IPS DF 4.7 (cell line): Measurements from ENCODE around the gene FBXW11.
A peak's percentile ranks its signal among the peaks of the same experiment; 100 is the strongest.
"Not testable (repeated sequence)": the region's sequence is repeated elsewhere in the genome, so short reads cannot be mapped to it uniquely, and the experiment has no call there.

ENCODE experiments used
- DNase-seq: peaks from one replicate; pipeline ENCODE4 v3.0.0-alpha.2; 2013; ENCODE audit warnings: low spot score; ENCODE audit errors: extremely low read depth

The FBXW11 gene

GRCh38 chr5:171986772-171987171 lies 19.7 kb downstream of the FBXW11 start:
- DNase-seq: no peak

DNA sequence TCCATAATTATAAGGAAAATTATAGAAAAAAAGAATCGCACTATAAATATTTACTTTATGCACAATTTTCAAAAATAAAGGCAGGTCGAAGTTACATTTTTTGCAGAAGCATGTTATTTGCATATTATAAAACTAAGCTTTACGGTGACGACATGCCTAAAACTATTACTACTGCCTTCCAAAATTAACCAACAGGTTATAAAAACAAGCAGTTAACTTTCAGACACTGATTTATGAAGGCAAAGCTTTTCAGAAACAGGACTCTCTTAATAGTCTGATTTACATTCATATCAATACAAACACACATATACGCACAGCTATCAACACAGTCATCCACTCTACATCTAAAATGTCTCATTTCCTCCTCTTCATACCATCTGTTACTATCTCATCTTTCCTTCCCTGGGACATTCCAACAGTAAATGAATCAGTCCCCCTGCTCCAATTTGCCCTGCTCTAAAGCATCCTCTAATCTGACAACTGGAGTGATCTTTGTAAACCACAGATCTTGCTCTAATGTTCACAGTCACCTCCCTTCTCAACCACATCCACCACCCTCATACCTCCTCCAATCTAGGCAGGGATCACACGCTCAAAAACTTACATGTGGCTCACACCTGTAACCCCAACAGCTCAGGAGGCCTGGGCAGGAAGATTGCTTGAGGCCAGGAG lies 21.6 kb downstream of the FBXW11 start:
- no peak for DNase-seq

DNA sequence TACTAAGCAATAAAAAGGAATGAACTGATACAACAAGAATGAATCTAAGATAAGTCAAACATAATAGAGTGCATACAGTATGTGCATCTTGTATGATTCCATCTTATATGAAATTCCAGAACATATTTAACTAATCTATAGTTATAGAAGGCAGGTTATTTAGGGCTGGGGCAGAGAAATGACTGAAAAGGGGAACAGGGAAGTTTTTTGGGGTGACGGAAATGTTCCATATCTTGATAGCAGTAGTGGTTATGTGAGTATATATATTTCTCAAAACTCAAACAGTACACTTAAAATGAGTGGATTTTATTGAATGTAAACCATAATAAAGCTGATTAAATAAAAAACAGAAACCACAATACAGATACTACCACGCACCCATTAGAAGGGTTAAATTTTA lies 24.6 kb downstream of the FBXW11 start:
- DNase-seq: no peak

DNA sequence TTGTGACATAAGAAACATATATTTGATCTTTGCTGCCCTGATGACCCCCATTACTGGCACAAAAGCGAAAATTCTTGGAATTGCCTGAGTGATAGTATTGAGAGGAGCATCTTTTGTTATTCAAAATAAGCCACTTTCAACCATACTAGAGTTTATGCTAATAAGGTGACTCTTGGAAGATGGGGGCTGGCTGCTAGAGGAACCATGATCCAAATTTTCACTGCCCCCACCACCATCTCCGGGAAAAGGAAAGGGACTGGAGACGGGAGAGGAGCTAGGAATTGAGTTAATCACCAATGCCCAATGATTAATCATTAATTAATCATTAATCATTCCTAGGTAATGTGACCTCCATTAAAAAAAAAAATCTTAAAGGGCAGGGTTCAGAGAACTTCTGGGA lies 25.6 kb downstream of the FBXW11 start:
- DNase-seq: peak; percentile 68

- no peak for DNase-seq
These were observed 26.8 kb downstream of the FBXW11 start for GRCh38 chr5:171979606-171980005.

DNA sequence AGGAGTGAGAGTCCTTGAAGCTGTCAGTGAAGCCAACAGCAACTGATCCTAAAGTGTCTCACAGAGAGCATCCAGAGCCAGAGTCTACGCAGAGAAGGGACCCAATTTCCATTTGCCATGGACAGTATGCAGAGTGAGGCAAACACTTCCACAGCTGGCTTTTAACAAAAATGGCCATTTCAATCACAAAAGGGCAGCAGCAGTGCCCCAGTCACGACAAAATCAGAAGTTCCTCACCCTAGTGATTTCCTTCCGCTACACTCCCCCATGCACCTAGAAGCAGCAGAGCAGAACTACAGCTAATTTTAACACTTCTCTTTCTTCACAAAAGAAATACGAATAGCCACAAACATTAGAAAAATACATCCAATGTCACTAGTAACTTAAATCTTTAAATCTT lies 27.9 kb downstream of the FBXW11 start:
- no peak for DNase-seq

DNA sequence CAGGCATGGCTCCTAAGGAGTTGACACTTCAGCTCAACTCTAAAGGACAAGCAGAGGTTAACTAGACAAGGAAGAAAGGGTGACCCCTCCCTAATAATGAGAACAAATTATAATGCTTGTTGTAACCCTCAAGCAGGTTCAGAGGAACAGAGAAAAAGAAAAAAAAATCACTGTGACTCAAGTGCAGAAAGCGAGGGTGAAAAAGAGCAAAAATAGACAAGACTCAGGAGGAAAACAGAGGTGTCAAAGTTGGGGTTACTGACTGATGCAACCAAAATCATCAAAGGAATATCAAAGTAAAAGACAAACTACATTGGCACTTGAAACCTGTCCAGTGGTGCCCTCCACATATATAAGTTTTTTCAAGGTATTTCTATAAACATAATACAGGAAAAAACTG lies 28.4 kb downstream of the FBXW11 start:
- DNase-seq: no peak

DNA sequence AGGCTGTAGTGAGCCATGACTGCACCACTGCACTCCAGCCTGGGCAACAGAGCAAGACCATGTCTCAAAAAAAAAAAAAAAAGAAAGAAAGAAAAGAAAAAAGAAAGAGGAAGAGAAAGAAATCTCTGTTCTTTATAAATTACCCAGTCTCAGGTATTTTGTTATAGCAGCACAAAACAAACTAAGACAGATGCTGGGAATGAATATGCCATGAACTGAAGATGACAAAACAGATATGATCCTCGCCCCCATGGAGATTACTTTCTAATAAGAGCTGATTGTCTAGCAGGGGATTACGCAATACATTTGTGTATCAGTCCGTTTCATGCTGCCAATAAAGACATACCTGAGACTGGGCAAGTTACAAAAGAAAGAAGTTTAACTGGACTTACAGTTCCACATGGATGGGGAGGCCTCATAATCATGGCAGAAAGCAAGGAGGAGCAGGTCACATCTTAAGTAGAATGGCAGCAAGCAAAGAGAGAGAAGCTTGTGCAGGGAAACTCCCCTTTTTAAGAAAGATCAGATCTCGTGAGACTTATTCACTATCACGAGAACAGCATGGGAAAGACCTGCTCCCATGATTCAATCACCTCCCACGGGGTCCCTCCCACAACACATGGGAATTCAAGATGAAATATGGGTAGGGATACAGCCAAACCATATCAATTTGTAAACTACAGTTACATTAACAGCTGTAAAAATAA lies 29.0 kb downstream of the FBXW11 start:
- not testable (repeated sequence) for DNase-seq

DNA sequence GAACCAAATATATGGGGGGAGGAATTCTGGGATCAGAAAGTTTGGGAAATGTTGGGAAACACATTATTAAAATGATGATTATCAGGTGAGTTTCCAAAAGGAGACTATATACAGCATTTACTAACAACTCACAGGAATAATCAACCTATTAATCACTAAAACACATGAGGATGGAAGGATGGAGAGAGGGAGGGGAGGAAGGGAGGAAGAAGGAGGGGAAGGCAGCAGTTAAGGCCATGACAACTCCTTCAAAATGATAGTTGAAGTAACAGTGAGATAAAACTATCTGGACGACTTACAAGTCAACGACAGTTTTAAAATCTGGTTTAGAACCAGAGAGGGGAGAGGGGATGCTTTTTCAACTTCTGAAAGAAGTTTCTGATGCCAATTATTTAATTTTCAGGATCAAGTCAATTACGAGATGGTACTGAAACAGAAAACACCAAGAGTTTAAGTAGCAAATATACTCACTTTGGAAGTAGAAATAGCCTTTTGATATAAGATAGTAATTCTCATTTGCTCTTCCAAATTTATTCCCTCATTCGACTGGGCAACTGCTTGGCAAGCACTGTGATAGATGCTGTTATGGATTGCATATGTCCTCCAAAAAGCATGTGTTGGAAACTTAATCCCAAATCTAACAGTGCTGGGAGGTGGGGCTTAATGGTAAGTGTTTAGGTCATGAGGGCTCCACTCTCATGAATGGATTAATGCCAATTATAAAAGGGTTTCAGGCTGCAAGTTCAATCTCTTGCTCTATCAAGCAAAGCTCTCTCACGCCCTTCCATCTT lies 30.4 kb downstream of the FBXW11 start:
- no peak for DNase-seq

- DNase-seq: no peak
These were observed 31.1 kb downstream of the FBXW11 start for GRCh38 chr5:171975262-171975876.

- DNase-seq: no peak
These were observed 35.6 kb downstream of the FBXW11 start for GRCh38 chr5:171970826-171971225.

DNA sequence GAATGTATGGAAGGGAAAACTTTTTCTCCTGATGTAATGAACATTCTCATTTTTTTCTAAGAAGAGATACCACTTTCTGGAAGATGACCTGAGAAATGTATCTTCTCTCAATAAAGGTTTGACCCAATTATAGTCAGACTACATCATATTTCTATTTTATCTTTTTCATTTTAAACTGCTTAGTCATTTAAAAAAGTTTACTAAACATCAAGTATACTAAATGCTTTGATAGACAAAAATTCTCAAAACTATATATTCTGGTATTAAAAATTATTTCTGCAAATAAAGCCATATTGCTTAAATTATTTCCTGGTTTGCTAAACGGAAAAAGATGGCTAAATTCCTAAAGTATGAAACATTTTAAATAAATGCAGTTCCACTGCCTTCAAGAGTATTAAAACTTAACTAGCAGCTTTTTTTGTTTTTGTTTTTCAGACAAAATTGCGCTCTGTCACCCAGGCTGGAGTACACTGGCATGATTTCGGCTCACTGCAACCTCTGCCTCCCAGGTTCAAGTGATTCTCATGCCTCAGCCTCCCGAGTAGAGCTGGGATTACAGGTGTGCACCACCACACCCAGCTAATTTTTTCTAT lies 37.1 kb downstream of the FBXW11 start:
- no peak for DNase-seq

DNA sequence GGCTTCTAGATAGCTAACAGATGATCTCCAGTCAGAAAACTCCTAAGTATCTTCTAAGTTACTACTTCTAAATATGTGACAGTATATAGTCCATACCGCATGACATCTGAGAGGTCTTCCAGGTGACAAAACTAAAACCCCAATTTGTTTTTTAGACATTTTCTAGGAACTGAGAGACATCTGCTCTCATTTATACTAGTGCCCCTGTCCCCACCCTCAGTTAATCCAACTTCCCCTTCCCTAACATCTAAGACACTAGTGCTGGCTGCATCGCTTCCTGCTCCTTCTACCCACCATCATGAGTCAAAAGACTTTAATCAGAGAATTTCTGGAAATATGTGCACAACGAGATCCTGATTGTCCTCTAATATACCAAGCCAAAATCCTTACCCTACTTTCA lies 37.9 kb downstream of the FBXW11 start:
- DNase-seq: no peak

- no peak for DNase-seq
These were observed 39.5 kb downstream of the FBXW11 start for GRCh38 chr5:171966964-171967363.

DNA sequence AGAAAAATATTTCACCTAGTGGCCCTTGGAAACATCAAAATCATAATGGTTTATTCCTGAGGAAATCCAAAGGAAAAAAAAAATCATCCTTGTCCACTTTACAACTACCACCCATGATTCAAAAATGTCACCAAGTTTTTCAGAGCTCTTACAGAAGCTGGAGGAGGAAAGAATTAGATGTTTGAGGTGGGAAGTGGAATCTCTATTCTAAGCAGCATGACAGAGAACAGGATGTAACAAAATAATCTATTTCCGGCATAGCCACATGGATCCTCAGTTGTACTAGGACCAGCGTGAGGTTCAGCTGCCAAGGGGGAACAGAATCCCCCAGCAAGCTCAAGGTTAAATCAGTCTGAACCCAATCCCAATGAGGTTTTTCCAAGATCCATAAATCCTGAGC lies 40.2 kb downstream of the FBXW11 start:
- DNase-seq: no peak

DNA sequence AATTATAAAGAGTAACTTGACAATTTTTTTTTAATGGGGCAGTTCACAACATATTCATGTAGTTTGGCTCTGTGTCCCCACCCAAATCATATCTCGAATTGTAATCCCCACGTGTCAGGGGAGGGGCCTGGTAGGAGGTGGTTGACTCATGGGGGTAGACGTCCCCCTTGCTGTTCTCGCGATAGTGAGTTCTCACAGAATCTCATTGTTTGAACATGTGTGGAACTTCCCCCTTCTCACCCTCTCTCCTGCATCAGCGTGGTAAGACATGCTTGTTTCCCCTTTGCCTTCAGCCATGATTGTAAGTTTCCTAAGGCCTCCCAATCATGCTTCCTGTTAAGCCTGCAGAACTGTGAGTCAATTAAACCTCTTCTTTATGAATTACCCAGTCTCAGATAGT lies 40.7 kb downstream of the FBXW11 start:
- DNase-seq: no peak

- DNase-seq: no peak
These were observed 43.0 kb downstream of the FBXW11 start for GRCh38 chr5:171963416-171963815.

DNA sequence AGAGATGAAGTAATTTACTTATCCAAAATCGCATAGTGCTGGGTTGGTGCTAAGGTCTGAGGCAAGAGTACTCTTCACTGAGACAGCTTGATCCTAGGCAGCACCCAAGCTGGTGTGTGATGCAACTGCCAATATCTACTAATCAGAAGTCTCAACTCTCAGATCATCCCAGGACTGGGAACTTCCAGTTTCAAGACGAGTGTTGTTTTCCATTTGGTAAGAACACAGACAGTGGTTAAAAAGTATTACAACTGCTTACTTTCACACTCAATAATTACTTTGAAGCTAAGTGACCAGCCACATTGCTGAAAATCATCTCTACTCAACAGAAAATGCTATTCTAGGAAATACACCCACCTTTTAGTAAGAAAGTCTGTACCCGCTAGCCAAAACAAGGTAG lies 45.3 kb downstream of the FBXW11 start:
- DNase-seq: no peak

DNA sequence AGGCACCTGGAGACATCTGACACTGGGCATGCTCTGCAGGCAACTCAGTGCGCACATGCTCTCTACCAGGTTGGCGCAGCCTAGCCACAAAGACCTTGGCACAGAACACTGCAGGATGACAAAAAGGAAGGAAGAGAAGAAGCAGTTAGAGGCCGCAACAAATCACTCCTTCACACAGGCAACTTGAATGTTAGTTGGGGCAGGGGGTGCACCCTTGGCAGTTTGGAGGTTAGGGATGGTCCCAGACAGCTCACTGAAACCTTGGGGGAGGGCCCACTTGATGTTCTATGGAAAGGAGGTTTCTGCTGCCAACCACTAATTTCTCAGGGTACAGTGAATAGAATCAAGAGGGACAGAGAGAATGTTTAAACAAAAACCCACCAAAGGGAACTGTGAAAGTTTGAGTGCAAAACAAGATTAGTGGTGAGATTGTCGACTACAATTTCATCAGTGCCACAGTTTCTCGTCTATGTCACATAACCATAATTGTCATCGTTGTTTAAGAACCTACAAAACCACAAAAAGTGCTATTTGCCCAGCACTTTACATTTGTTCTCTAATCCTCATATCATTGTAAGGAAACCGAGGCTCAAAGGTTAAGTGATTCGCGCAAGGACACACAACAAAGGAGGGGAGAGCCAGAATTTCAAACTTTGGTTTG lies 48.7 kb downstream of the FBXW11 start:
- no peak for DNase-seq

DNA sequence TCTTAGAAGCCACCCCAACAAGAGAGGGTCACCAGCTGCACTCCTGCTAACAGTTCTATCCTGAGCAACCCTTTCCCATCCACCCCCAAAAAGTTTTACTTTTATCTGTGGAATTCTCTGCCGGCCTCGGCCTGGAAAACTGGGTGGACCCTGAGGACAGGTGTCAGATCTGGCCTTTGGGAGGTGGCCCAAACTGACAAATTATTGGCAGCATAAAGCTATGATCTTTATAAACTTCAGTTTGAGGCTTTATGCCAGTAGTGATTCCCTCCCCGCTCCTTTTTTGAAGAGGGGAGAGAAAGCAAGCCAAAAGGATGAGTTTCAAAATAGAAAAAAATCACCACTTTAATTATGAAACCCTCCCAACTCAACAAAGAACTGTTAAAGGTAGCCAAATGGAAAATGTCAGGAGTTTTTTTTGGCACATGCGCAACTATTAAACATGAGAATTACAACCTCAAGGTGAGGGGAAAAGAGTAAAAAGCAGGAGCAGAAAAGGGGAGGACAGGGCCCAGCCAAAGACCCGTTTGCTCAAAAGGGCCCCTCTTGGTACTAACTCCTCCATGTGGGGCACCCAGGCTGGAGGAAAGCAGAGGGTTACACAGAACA lies 49.4 kb downstream of the FBXW11 start:
- no peak for DNase-seq

GRCh38 chr5:171956314-171956713 lies 50.1 kb downstream of the FBXW11 start:
- DNase-seq: no peak
